Gastrocnemius medialis (tissue), 4 donors: ENCODE measurements around the gene FOXP2.
"Not testable (repeated sequence)": the region's sequence is repeated elsewhere in the genome, so short reads cannot be mapped to it uniquely, and the experiment has no call there.

Experiments
- CTCF ChIP-seq, 5 experiments: fragments of 450-650 bp in 3 of 5; fragments of 200-600 bp in 2 of 5; sonication (generic) in 2 of 5; IDR thresholded peaks in 4 of 5; conservative IDR thresholded peaks in 1 of 5; 1 replicate in 4 of 5; 2 replicates in 1 of 5; pipeline ENCODE4 v1.5.1; 2016 to 2019; ENCODE audit warnings: antibody characterized with exemption in 5 of 5, mild to moderate bottlenecking in 3 of 5, moderate library complexity in 3 of 5
- POLR2A ChIP-seq, 2 donors: fragments of 450-650 bp; IDR thresholded peaks; one replicate each; pipeline ENCODE4 v1.6.1; 2017; ENCODE audit warnings: antibody characterized with exemption in 2 of 2, mild to moderate bottlenecking in 2 of 2, moderate library complexity in 2 of 2

GRCh38 chr7:114384346-114384745 is 30.3 kb upstream of the FOXP2 start:
- not testable (repeated sequence) for TF ChIP-seq POLR2A (IDR thresholded peaks at IDR 0.05); CTCF (IDR thresholded peaks at IDR 0.05 in 4 of 5, conservative IDR thresholded peaks at IDR 0.05 in 1 of 5)
